Adrenal gland (tissue), 5 donors: Measurements from ENCODE around the gene PABPC3.

ENCODE experiments used
- CTCF ChIP-seq, 6 experiments: fragments of 450-650 bp in 4 of 6; fragments of 200-600 bp in 2 of 6; sonication (generic) in 1 of 6; IDR thresholded peaks; 1 replicate in 5 of 6; 2 replicates in 1 of 6; pipeline versions ENCODE4 v1.5.1 to v1.8.0; 2016 to 2021; ENCODE audit warnings: antibody characterized with exemption in 6 of 6, mild to moderate bottlenecking in 2 of 6, moderate library complexity in 1 of 6
- POLR2A ChIP-seq, 2 donors: fragments of 450-650 bp; IDR thresholded peaks; one replicate each; pipeline ENCODE4 v1.6.1; 2017; ENCODE audit warnings: antibody characterized with exemption in 2 of 2, mild to moderate bottlenecking in 2 of 2, moderate library complexity in 1 of 2
- donor health status: DM: no; HTN: no; CAD: no.

GRCh38 chr13:25046985-25047511, 48.9 kb upstream of the PABPC3 start:
- no peak for TF ChIP-seq CTCF (IDR thresholded peaks at IDR 0.05)
- TF ChIP-seq POLR2A (IDR thresholded peaks at IDR 0.05), result no peak
